HepG2 (cell line): ENCODE data around the gene METTL6. TPM values are rescaled to one million over a fixed set of nuclear protein-coding genes. Genes with fewer than 3 reads are reported as not detected.
A peak's percentile ranks its signal among the peaks of the same experiment; 100 is the strongest.

ENCODE experiments used
- CAMTA2 ChIP-seq: sonication (generic); formaldehyde crosslinking; IDR thresholded peaks from 2 replicates; pipeline ENCODE4 v1.4.0; 2020; ENCODE audit warnings: mild to moderate bottlenecking, missing genetic modification reagents, borderline replicate concordance
- DNMT1 ChIP-seq: sonication (generic); formaldehyde crosslinking; IDR thresholded peaks from 2 replicates; pipeline ENCODE4 v1.5.1; 2020; ENCODE audit warnings: mild to moderate bottlenecking, missing genetic modification reagents
- GABPA ChIP-seq, 2 experiments: IDR thresholded peaks; 2 replicates each; pipeline ENCODE4 v1.6.1; 2011 to 2016; ENCODE audit warnings: low read depth in 2 of 2, low read length in 1 of 2, missing biosample characterization in 1 of 2, missing genetic modification characterization in 1 of 2
- GATAD2A ChIP-seq: IDR thresholded peaks from 2 replicates; pipeline ENCODE4 v1.6.1; 2016
- IKZF1 ChIP-seq: fragments of 450-650 bp; IDR thresholded peaks from 2 replicates; pipeline ENCODE4 v1.7.1; 2016
- IRF2 ChIP-seq: IDR thresholded peaks from 2 replicates; pipeline ENCODE4 v1.6.1; 2018; ENCODE audit warnings: missing genetic modification reagents, missing compliant biosample characterization
- JUN ChIP-seq: sonication (generic); formaldehyde crosslinking; IDR thresholded peaks from 2 replicates; pipeline ENCODE4 v1.4.0; 2020; ENCODE audit warnings: mild to moderate bottlenecking, missing genetic modification reagents
- RXRA ChIP-seq: sonication (generic); formaldehyde crosslinking; IDR thresholded peaks from 2 replicates; pipeline ENCODE4 v1.5.1; 2020; ENCODE audit warnings: missing genetic modification reagents
- SP1 ChIP-seq, 2 experiments: fragments of 450-650 bp in 1 of 2; sonication (generic) in 1 of 2; formaldehyde crosslinking in 1 of 2; IDR thresholded peaks; 2 replicates each; pipeline versions ENCODE4 v1.4.0 to v1.6.1; 2016 to 2020; ENCODE audit warnings: missing genetic modification reagents in 1 of 2
- SRF ChIP-seq: IDR thresholded peaks from 2 replicates; pipeline ENCODE4 v1.6.1; 2011; ENCODE audit warnings: mild to moderate bottlenecking, low read depth, low read length, moderate library complexity
- ZNF7 ChIP-seq: IDR thresholded peaks from 2 replicates; pipeline ENCODE4 v1.6.1; 2016; ENCODE audit warnings: missing biosample characterization, missing genetic modification reagents
- ZNF777 ChIP-seq: sonication (generic); formaldehyde crosslinking; IDR thresholded peaks from 2 replicates; pipeline ENCODE4 v1.4.0; 2020; ENCODE audit warnings: missing genetic modification reagents
- polyA plus RNA-seq, 8 experiments: library from polyadenylated mRNA; depleted of rRNA in 3 of 8; stranded (reverse) in 7 of 8; unstranded in 1 of 8; fragments of >200 nt; fragmentation: Illumina TruSeq in 4 of 8; extraction: Trizol in 4 of 8; gene quantifications; 2 replicates each; pipeline versions ENCODE4 v1.2.1 to v1.2.3, GENCODE V29; 2011 to 2016; ENCODE audit warnings: low read depth in 4 of 8, missing spikeins in 1 of 8, mixed read lengths in 1 of 8; ENCODE audit not compliant: insufficient read depth in 1 of 8
- total RNA-seq, 5 experiments: library from RNA; depleted of rRNA; stranded (reverse); fragments of >200 nt; fragmentation: Illumina TruSeq; extraction: Trizol; gene quantifications; 2 replicates each; pipeline ENCODE4 v1.2.3, GENCODE V29; 2016; ENCODE audit warnings: low read depth in 1 of 5
- TF ChIP-seq, protein P1 (sequence below): sonication (generic); formaldehyde crosslinking; conservative IDR thresholded peaks from 2 replicates; pipeline ENCODE4 v1.4.0; 2020; ENCODE audit warnings: mild to moderate bottlenecking, missing genetic modification reagents, moderate library complexity
- TF ChIP-seq, protein P2 (sequence below): sonication (generic); formaldehyde crosslinking; IDR thresholded peaks from 2 replicates; pipeline ENCODE4 v1.4.0; 2020; ENCODE audit warnings: missing genetic modification reagents; ENCODE audit errors: not compliant biosample characterization
- TF ChIP-seq, protein P3 (sequence below): sonication (generic); formaldehyde crosslinking; IDR thresholded peaks from 2 replicates; pipeline ENCODE4 v1.4.0; 2020; ENCODE audit warnings: missing genetic modification reagents
- TF ChIP-seq, protein P4 (sequence below): sonication (generic); formaldehyde crosslinking; IDR thresholded peaks from 2 replicates; pipeline ENCODE4 v1.4.0; 2020; ENCODE audit warnings: mild to moderate bottlenecking, low read depth, missing genetic modification reagents
- TF ChIP-seq, protein P5 (sequence below): sonication (generic); formaldehyde crosslinking; IDR thresholded peaks from 2 replicates; pipeline ENCODE4 v1.4.0; 2020; ENCODE audit warnings: mild to moderate bottlenecking, missing genetic modification reagents

Gene METTL6
- total and polyA plus RNA-seq, 2 of the 13 experiments (the other 11 are each of a cell fraction or from before 2014, with no cell fraction given) = 17.2 to 29.4 TPM

DNA sequence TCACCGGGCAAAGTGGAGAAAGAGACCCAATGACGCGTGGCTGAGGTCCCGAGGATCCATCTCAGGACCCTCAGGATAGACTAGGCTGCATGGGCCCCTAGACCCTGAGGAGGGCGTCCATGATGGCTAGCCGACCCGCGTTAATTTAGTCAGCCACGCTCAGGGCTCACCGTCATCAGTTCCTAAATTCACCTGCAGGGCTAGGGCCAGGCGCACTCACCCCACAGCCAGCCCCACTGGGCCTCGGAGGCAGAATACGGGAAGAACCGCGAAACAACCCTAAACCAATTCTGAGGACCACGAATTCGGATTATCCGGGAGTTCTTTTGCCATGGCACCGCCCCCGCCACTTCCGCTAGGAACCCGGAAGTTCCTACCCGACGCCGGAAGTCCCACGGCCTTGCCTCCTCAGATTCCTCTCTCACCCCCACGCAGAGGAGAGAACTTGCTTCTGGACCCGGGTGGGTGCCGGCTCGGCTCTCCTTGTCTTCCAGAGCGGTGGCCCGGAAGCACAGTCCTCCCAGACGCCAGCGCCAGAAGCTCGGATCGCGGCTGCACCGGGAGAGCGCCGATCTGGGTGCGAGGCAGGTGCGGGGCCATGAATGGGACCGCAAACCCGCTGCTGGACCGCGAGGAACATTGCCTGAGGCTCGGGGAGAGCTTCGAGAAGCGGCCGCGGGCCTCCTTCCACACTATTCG, at the start of gene METTL6, which contains the start of gene EAF1 (continued):
- TF ChIP-seq, protein P1, sequence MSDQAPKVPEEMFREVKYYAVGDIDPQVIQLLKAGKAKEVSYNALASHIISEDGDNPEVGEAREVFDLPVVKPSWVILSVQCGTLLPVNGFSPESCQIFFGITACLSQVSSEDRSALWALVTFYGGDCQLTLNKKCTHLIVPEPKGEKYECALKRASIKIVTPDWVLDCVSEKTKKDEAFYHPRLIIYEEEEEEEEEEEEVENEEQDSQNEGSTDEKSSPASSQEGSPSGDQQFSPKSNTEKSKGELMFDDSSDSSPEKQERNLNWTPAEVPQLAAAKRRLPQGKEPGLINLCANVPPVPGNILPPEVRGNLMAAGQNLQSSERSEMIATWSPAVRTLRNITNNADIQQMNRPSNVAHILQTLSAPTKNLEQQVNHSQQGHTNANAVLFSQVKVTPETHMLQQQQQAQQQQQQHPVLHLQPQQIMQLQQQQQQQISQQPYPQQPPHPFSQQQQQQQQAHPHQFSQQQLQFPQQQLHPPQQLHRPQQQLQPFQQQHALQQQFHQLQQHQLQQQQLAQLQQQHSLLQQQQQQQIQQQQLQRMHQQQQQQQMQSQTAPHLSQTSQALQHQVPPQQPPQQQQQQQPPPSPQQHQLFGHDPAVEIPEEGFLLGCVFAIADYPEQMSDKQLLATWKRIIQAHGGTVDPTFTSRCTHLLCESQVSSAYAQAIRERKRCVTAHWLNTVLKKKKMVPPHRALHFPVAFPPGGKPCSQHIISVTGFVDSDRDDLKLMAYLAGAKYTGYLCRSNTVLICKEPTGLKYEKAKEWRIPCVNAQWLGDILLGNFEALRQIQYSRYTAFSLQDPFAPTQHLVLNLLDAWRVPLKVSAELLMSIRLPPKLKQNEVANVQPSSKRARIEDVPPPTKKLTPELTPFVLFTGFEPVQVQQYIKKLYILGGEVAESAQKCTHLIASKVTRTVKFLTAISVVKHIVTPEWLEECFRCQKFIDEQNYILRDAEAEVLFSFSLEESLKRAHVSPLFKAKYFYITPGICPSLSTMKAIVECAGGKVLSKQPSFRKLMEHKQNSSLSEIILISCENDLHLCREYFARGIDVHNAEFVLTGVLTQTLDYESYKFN (CRISPR knock-in tag) = peak; percentile 7; the same call in 1 of the 2 replicates
- TF ChIP-seq, protein P2, sequence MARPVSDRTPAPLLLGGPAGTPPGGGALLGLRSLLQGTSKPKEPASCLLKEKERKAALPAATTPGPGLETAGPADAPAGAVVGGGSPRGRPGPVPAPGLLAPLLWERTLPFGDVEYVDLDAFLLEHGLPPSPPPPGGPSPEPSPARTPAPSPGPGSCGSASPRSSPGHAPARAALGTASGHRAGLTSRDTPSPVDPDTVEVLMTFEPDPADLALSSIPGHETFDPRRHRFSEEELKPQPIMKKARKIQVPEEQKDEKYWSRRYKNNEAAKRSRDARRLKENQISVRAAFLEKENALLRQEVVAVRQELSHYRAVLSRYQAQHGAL (CRISPR knock-in tag) = no peak
- no peak for TF ChIP-seq DNMT1 (CRISPR knock-in tag)
- TF ChIP-seq ZNF7 (CRISPR knock-in tag) = no peak
- TF ChIP-seq IRF2 (CRISPR knock-in tag) = 0 out of 2 replicates have a peak, but pooled peaks have one; percentile 57
- TF ChIP-seq, protein P3, sequence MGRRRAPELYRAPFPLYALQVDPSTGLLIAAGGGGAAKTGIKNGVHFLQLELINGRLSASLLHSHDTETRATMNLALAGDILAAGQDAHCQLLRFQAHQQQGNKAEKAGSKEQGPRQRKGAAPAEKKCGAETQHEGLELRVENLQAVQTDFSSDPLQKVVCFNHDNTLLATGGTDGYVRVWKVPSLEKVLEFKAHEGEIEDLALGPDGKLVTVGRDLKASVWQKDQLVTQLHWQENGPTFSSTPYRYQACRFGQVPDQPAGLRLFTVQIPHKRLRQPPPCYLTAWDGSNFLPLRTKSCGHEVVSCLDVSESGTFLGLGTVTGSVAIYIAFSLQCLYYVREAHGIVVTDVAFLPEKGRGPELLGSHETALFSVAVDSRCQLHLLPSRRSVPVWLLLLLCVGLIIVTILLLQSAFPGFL (CRISPR knock-in tag) = 0 out of 2 replicates have a peak, but pooled peaks have one; percentile 15
- no peak for TF ChIP-seq IKZF1
- TF ChIP-seq JUN = no peak
- no peak for TF ChIP-seq CAMTA2 (CRISPR knock-in tag)
- TF ChIP-seq, protein P4, sequence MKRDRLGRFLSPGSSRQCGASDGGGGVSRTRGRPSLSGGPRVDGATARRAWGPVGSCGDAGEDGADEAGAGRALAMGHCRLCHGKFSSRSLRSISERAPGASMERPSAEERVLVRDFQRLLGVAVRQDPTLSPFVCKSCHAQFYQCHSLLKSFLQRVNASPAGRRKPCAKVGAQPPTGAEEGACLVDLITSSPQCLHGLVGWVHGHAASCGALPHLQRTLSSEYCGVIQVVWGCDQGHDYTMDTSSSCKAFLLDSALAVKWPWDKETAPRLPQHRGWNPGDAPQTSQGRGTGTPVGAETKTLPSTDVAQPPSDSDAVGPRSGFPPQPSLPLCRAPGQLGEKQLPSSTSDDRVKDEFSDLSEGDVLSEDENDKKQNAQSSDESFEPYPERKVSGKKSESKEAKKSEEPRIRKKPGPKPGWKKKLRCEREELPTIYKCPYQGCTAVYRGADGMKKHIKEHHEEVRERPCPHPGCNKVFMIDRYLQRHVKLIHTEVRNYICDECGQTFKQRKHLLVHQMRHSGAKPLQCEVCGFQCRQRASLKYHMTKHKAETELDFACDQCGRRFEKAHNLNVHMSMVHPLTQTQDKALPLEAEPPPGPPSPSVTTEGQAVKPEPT (CRISPR knock-in tag) = no peak
- TF ChIP-seq SRF = no peak
- TF ChIP-seq, protein P5, sequence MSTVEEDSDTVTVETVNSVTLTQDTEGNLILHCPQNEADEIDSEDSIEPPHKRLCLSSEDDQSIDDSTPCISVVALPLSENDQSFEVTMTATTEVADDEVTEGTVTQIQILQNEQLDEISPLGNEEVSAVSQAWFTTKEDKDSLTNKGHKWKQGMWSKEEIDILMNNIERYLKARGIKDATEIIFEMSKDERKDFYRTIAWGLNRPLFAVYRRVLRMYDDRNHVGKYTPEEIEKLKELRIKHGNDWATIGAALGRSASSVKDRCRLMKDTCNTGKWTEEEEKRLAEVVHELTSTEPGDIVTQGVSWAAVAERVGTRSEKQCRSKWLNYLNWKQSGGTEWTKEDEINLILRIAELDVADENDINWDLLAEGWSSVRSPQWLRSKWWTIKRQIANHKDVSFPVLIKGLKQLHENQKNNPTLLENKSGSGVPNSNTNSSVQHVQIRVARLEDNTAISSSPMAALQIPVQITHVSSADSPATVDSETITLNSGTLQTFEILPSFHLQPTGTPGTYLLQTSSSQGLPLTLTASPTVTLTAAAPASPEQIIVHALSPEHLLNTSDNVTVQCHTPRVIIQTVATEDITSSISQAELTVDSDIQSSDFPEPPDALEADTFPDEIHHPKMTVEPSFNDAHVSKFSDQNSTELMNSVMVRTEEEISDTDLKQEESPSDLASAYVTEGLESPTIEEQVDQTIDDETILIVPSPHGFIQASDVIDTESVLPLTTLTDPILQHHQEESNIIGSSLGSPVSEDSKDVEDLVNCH (CRISPR knock-in tag) = 0 out of 2 replicates have a peak, but pooled peaks have one; percentile 33
- TF ChIP-seq ZNF777 (CRISPR knock-in tag) = no peak
- TF ChIP-seq SP1 (IDR thresholded peaks at IDR 0.05) = no peak
- no peak; the same call in 1 of the 2 replicates for TF ChIP-seq SP1 (CRISPR knock-in tag; IDR thresholded peaks at IDR 0.05)
- TF ChIP-seq GABPA (IDR thresholded peaks at IDR 0.05; ENCODE audit: low read depth, low read length) = peak; percentile 95
- peak; percentile 98 for TF ChIP-seq GABPA (CRISPR knock-in tag; IDR thresholded peaks at IDR 0.05; ENCODE audit: low read depth)
- TF ChIP-seq GATAD2A (CRISPR knock-in tag) = 0 out of 2 replicates have a peak, but pooled peaks have one; percentile 14
- peak; percentile 43; the same call in 1 of the 2 replicates for TF ChIP-seq RXRA
